Breast epithelium (tissue), 4 donors: ENCODE measurements around the gene PTGFR. TPM values are rescaled to one million over a fixed set of nuclear protein-coding genes. Genes with fewer than 3 reads are reported as not detected.
A peak's percentile ranks its signal among the peaks of the same experiment; 100 is the strongest.

Source experiments
- DNase-seq, 2 donors: peaks; one replicate each; pipeline ENCODE4 v3.0.0-alpha.2; 2019; ENCODE audit warnings: low spot score in 2 of 2
- H3K27ac ChIP-seq, 2 donors: fragments of 200-600 bp; sonication (generic) in 1 of 2; one replicate each; pipeline ENCODE4 v1.5.1; 2016 to 2019; ENCODE audit warnings: mild to moderate bottlenecking in 1 of 2
- H3K27me3 ChIP-seq, 2 donors: fragments of 200-600 bp; sonication (generic) in 1 of 2; one replicate each; pipeline versions ENCODE4 v1.5.1 to v1.6.0; 2017 to 2019; ENCODE audit warnings: control low read depth in 1 of 2, mild to moderate bottlenecking in 1 of 2
- H3K36me3 ChIP-seq: fragments of 200-600 bp; one replicate; pipeline ENCODE4 v1.5.1; 2019
- H3K4me1 ChIP-seq, 2 donors: fragments of 200-600 bp; sonication (generic); one replicate each; pipeline ENCODE4 v1.5.1; 2016 to 2019; ENCODE audit warnings: control low read depth in 1 of 2
- H3K4me3 ChIP-seq, 3 donors: fragments of 200-600 bp; sonication (generic); 1 replicate in 2 of 3; 2 replicates in 1 of 3; pipeline ENCODE4 v1.5.1; 2016 to 2019; ENCODE audit warnings: mild to moderate bottlenecking in 3 of 3, moderate library complexity in 2 of 3
- H3K9me3 ChIP-seq, 2 donors: fragments of 200-600 bp; sonication (generic) in 1 of 2; one replicate each; pipeline ENCODE4 v1.5.1; 2016 to 2019; ENCODE audit warnings: control low read depth in 1 of 2
- POLR2A ChIP-seq: fragments of 450-650 bp; IDR thresholded peaks from one replicate; pipeline ENCODE4 v1.6.1; 2016; ENCODE audit warnings: antibody characterized with exemption, mild to moderate bottlenecking, moderate library complexity
- POLR2AphosphoS5 ChIP-seq, 3 donors: sonication (generic); formaldehyde crosslinking; IDR thresholded peaks; one replicate each; pipeline ENCODE4 v1.6.1; 2017; ENCODE audit warnings: antibody characterized with exemption in 3 of 3
- intact Hi-C: fragments of 100-400 bp; cut with DNase I; formaldehyde crosslinking; loops from one replicate; pipeline ENCODE4 v1.15.1; 2023; ENCODE audit warnings: low total_unique reads
- total RNA-seq, 3 donors: library from RNA; depleted of rRNA; stranded (reverse); fragments of >200 nt; gene quantifications; one replicate each; pipeline ENCODE4 v1.1.0, GENCODE V29; 2016
- TF ChIP-seq, protein P1 (sequence below), 3 donors: fragments of 450-650 bp; IDR thresholded peaks; one replicate each; pipeline ENCODE4 v1.5.1; 2016 to 2017; ENCODE audit warnings: antibody characterized with exemption in 3 of 3, mild to moderate bottlenecking in 3 of 3, moderate library complexity in 3 of 3

PTGFR gene
- total RNA-seq, 3 donors from 2014 or later, result 2.3 to 16.5 (median 7.9) TPM

- Histone ChIP-seq H3K9me3 (no peaks in the 10 kb centered on the region), H3K27me3 (no peaks in the 10 kb centered on the region), H3K27ac (peak overlapping the region in 1 of 2 donors; percentile 67), H3K36me3 (no peaks in the 10 kb centered on the region), H3K4me3 (no peak overlapping the region), H3K4me1 (no peaks in the 10 kb centered on the region)
- no peak for TF ChIP-seq POLR2A
- TF ChIP-seq, protein P1, sequence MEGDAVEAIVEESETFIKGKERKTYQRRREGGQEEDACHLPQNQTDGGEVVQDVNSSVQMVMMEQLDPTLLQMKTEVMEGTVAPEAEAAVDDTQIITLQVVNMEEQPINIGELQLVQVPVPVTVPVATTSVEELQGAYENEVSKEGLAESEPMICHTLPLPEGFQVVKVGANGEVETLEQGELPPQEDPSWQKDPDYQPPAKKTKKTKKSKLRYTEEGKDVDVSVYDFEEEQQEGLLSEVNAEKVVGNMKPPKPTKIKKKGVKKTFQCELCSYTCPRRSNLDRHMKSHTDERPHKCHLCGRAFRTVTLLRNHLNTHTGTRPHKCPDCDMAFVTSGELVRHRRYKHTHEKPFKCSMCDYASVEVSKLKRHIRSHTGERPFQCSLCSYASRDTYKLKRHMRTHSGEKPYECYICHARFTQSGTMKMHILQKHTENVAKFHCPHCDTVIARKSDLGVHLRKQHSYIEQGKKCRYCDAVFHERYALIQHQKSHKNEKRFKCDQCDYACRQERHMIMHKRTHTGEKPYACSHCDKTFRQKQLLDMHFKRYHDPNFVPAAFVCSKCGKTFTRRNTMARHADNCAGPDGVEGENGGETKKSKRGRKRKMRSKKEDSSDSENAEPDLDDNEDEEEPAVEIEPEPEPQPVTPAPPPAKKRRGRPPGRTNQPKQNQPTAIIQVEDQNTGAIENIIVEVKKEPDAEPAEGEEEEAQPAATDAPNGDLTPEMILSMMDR (IDR thresholded peaks at IDR 0.05), result no peak
- no peak for TF ChIP-seq POLR2AphosphoS5 (IDR thresholded peaks at IDR 0.05)
- DNase-seq, result no peak
- intact Hi-C loops, result no loop called here
These were observed 14.7 kb upstream of the PTGFR start for GRCh38 chr1:78475888-78476610.

GRCh38 chr1:78483903-78484302 lies 6.9 kb upstream of the PTGFR start:
- Histone ChIP-seq H3K27me3 (no peaks in the 10 kb centered on the region), H3K4me1 (no peaks in the 10 kb centered on the region), H3K9me3 (peaks cover 0 to 8% of the 10 kb centered on the region in 2 donors), H3K4me3 (no peak overlapping the region), H3K36me3 (no peaks in the 10 kb centered on the region), H3K27ac (no peak overlapping the region)
- DNase-seq, result no peak
- intact Hi-C loops, result no loop called here
- TF ChIP-seq, protein P1 (IDR thresholded peaks at IDR 0.05), result no peak
- no peak for TF ChIP-seq POLR2AphosphoS5 (IDR thresholded peaks at IDR 0.05)
- TF ChIP-seq POLR2A, result no peak

DNA sequence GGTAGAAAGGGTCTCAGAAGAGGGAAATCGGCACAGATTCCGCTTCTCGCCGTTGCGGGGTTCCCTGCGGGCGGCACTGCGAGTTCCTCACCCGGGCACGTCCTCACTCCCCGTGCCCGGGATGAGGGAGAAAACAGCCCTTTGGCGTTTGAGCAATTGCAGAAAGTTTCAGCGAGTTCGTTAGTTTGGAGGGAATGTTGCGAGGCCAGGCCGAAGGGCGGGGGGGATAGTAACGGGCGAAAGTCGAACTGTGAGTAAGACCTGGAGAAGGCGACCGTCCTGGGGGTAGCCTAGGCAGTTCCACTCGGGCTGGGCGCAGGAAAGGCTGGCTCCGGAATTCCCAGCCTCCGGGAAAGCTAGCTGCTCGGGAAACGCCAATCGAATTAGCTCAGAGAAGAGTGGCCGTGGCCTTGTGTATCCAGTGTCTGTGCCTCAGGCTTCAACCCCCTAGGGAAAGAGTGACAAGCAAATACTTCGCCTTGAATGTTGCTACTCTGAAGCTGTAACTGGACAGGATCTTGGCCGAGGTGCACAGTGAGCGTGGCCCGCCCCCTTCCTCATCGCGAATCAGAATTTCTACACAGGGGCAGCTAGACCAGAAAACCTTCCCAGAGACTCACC lies 787 bp downstream of the PTGFR start:
- TF ChIP-seq POLR2A, result no peak
- peak in 1 of 3 donors; percentile 44 for TF ChIP-seq POLR2AphosphoS5 (IDR thresholded peaks at IDR 0.05)
- TF ChIP-seq, protein P1 (IDR thresholded peaks at IDR 0.05), result no peak
- Histone ChIP-seq H3K4me3 (peak overlapping the region; percentile 55 to 74 (median 56)), H3K4me1 (no peaks in the 10 kb centered on the region), H3K27ac (peak overlapping the region; percentile 40 to 78), H3K36me3 (no peaks in the 10 kb centered on the region), H3K9me3 (peaks cover 0 to 8% of the 10 kb centered on the region in 2 donors), H3K27me3 (no peaks in the 10 kb centered on the region)
- DNase-seq, result no peak
- intact Hi-C loops, result no loop called here

DNA sequence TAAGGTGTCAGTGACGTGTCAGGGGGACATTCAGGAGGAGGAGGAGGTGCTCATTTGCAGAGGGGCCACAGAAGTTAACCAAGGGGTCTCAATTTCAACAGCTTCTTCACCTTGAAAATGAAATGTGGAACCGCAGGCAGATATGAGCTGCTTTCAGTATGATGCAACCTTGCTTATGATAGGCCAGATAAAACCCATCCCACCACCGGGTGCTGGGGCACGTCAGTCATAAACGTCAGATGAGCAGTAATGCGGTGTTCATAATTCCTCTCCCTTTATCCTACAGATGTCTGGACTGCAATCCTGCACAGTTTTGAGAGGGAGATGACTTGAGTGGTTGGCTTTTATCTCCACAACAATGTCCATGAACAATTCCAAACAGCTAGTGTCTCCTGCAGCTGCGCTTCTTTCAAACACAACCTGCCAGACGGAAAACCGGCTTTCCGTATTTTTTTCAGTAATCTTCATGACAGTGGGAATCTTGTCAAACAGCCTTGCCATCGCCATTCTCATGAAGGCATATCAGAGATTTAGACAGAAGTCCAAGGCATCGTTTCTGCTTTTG lies 1.7 kb downstream of the PTGFR start:
- TF ChIP-seq POLR2A (no peak), POLR2AphosphoS5 (IDR thresholded peaks at IDR 0.05) (peak in 1 of 3 donors; percentile 29)
- TF ChIP-seq, protein P1 (IDR thresholded peaks at IDR 0.05), result no peak
- DNase-seq, result no peak
- no peaks in the 10 kb centered on the region for H3K4me1 ChIP-seq
- intact Hi-C loops, result no loop called here
- H3K9me3 ChIP-seq, result peaks cover 0 to 8% of the 10 kb centered on the region in 2 donors
- no peaks in the 10 kb centered on the region for H3K27me3 ChIP-seq
- no peaks in the 10 kb centered on the region for H3K36me3 ChIP-seq
- H3K4me3 ChIP-seq, result peak overlapping the region; percentile 55 to 74 (median 56)
- no peak overlapping the region for H3K27ac ChIP-seq

- Histone ChIP-seq H3K36me3 (no peaks in the 10 kb centered on the region), H3K9me3 (peaks cover 0 to 1% of the 10 kb centered on the region in 2 donors), H3K27me3 (no peaks in the 10 kb centered on the region), H3K4me3 (peak overlapping the region; percentile 1 to 55 (median 3)), H3K27ac (no peak overlapping the region), H3K4me1 (no peaks in the 10 kb centered on the region)
- intact Hi-C loops, result no loop called here
- no peak for DNase-seq
- TF ChIP-seq POLR2A, result no peak
- TF ChIP-seq POLR2AphosphoS5 (IDR thresholded peaks at IDR 0.05), result no peak
- TF ChIP-seq, protein P1 (IDR thresholded peaks at IDR 0.05), result no peak
These were observed 2.7 kb downstream of the PTGFR start for GRCh38 chr1:78493451-78493850.
